ENCODE results near the gene METTL9.
"Not testable (repeated sequence)": the region's sequence is repeated elsewhere in the genome, so short reads cannot be mapped to it uniquely, and the experiment has no call there.

METTL9 gene

GRCh38 chr16:21608639-21609328 is 9.4 kb downstream of the METTL9 start:
- in situ Hi-C loops (cut with MboI; ENCODE audit: low sequenced_read_pairs), result loop anchor here (25.0 kb wide), 1 partner anchor 329 kb away; no protein-coding TSS in a partner anchor

- in situ Hi-C loops (cut with MboI; ENCODE audit: low sequenced_read_pairs), result loop anchor here (25.0 kb wide), 1 partner anchor 327 kb away; no protein-coding TSS in a partner anchor
Measured at GRCh38 chr16:21610006-21610544, 10.7 kb downstream of the METTL9 start.

GRCh38 chr16:21610766-21611165 is 11.4 kb downstream of the METTL9 start:
- in situ Hi-C loops (cut with MboI; ENCODE audit: low sequenced_read_pairs), result loop anchor here (25.0 kb wide), 1 partner anchor 327 kb away; no protein-coding TSS in a partner anchor

- in situ Hi-C loops (cut with MboI; ENCODE audit: low sequenced_read_pairs), result loop anchor here (25.0 kb wide), 1 partner anchor 326 kb away; no protein-coding TSS in a partner anchor
Measured at GRCh38 chr16:21611198-21611555, 11.8 kb downstream of the METTL9 start.

GRCh38 chr16:21611556-21612384 is 12.4 kb downstream of the METTL9 start:
- in situ Hi-C loops (cut with MboI; ENCODE audit: low sequenced_read_pairs), result loop anchor here (25.0 kb wide), 1 partner anchor 326 kb away; no protein-coding TSS in a partner anchor

GRCh38 chr16:21613361-21613760 is 14.0 kb downstream of the METTL9 start:
- in situ Hi-C loops (cut with MboI; ENCODE audit: low sequenced_read_pairs), result loop anchor here (25.0 kb wide), 1 partner anchor 324 kb away; no protein-coding TSS in a partner anchor

- in situ Hi-C loops (cut with MboI; ENCODE audit: low sequenced_read_pairs), result loop anchor here (25.0 kb wide), 1 partner anchor 324 kb away; no protein-coding TSS in a partner anchor
Measured at GRCh38 chr16:21613781-21614180, 14.4 kb downstream of the METTL9 start.

- in situ Hi-C loops (cut with MboI; ENCODE audit: low sequenced_read_pairs), result loop anchor here (25.0 kb wide), 1 partner anchor 322 kb away; no protein-coding TSS in a partner anchor
Measured at GRCh38 chr16:21614896-21615295, 15.5 kb downstream of the METTL9 start.

- in situ Hi-C loops (cut with MboI; ENCODE audit: low sequenced_read_pairs), result loop anchor here (25.0 kb wide), 1 partner anchor 320 kb away; no protein-coding TSS in a partner anchor
Measured at GRCh38 chr16:21617607-21618006, 18.2 kb downstream of the METTL9 start.

GRCh38 chr16:21618281-21618680 is 18.9 kb downstream of the METTL9 start:
- in situ Hi-C loops (cut with MboI; ENCODE audit: low sequenced_read_pairs), result loop anchor here (25.0 kb wide), 1 partner anchor 319 kb away; no protein-coding TSS in a partner anchor

GRCh38 chr16:21619765-21620425 is 20.5 kb downstream of the METTL9 start:
- in situ Hi-C loops (cut with MboI; ENCODE audit: low sequenced_read_pairs), result loop anchor here (25.0 kb wide), 1 partner anchor 317 kb away; no protein-coding TSS in a partner anchor

GRCh38 chr16:21620592-21620991 is 21.2 kb downstream of the METTL9 start:
- in situ Hi-C loops (cut with MboI; ENCODE audit: low sequenced_read_pairs), result loop anchor here (25.0 kb wide), 1 partner anchor 317 kb away; no protein-coding TSS in a partner anchor

- in situ Hi-C loops (cut with MboI; ENCODE audit: low sequenced_read_pairs), result loop anchor here (25.0 kb wide), 1 partner anchor 315 kb away; no protein-coding TSS in a partner anchor
Measured at GRCh38 chr16:21622545-21622944, 23.2 kb downstream of the METTL9 start.

GRCh38 chr16:21625026-21625425 is 25.6 kb downstream of the METTL9 start:
- in situ Hi-C loops (cut with MboI; ENCODE audit: low sequenced_read_pairs), result no loop called here

GRCh38 chr16:21626659-21627277 is 27.4 kb downstream of the METTL9 start:
- in situ Hi-C loops (cut with MboI; ENCODE audit: low sequenced_read_pairs), result no loop called here

GRCh38 chr16:21628121-21628726 is 28.8 kb downstream of the METTL9 start:
- in situ Hi-C loops (cut with MboI; ENCODE audit: low sequenced_read_pairs), result no loop called here

- in situ Hi-C loops (cut with MboI; ENCODE audit: low sequenced_read_pairs), result no loop called here
Measured at GRCh38 chr16:21628772-21629171, 29.4 kb downstream of the METTL9 start.

- in situ Hi-C loops (cut with MboI; ENCODE audit: low sequenced_read_pairs), result not testable (repeated sequence)
Measured at GRCh38 chr16:21629616-21630539, 30.5 kb downstream of the METTL9 start.
